Cerebellar nuclear complex (tissue), 1 donor: ENCODE measurements around the gene TNFRSF4.
"Not testable (repeated sequence)": the region's sequence is repeated elsewhere in the genome, so short reads cannot be mapped to it uniquely, and the experiment has no call there.

ENCODE experiments used
- DNase-seq, 2 experiments: peaks; one replicate each; lab custom pipeline; 2025; lab: John Stamatoyannopoulos, UW

TNFRSF4 gene

GRCh38 chr1:1182491-1183220 is 31.3 kb downstream of the TNFRSF4 start:
- DNase-seq: no peak

- no peak for DNase-seq
These were observed 32.0 kb downstream of the TNFRSF4 start for GRCh38 chr1:1181938-1182410.

GRCh38 chr1:1181129-1181937 is 32.6 kb downstream of the TNFRSF4 start:
- no peak for DNase-seq

- DNase-seq: no peak
These were observed 33.7 kb downstream of the TNFRSF4 start for GRCh38 chr1:1179983-1180861.

- DNase-seq: no peak
These were observed 34.5 kb downstream of the TNFRSF4 start for GRCh38 chr1:1179346-1179982.

- DNase-seq: no peak
These were observed 35.1 kb downstream of the TNFRSF4 start for GRCh38 chr1:1178794-1179331.

- DNase-seq: no peak
These were observed 36.3 kb downstream of the TNFRSF4 start for GRCh38 chr1:1177452-1178206.

GRCh38 chr1:1176931-1177330 is 37.0 kb downstream of the TNFRSF4 start:
- no peak for DNase-seq

- not testable (repeated sequence) for DNase-seq
These were observed 37.7 kb downstream of the TNFRSF4 start for GRCh38 chr1:1176063-1176761.

GRCh38 chr1:1175221-1176062 is 38.5 kb downstream of the TNFRSF4 start:
- DNase-seq: no peak

GRCh38 chr1:1173793-1174415 is 40.0 kb downstream of the TNFRSF4 start, which contains the start of gene TTLL10:
TTLL10 (plus strand) TSS chr1:1173880; CDS start chr1:1179216, 5,336 bp downstream.
- DNase-seq: no peak

GRCh38 chr1:1173061-1173792 is 40.7 kb downstream of the TNFRSF4 start:
- no peak for DNase-seq

- no peak for DNase-seq
These were observed 42.2 kb downstream of the TNFRSF4 start for GRCh38 chr1:1171546-1172340.

- no peak for DNase-seq
These were observed 42.8 kb downstream of the TNFRSF4 start for GRCh38 chr1:1171161-1171545.

- DNase-seq: no peak
These were observed 43.5 kb downstream of the TNFRSF4 start for GRCh38 chr1:1170215-1171091.
